Measurements from ENCODE around the gene COL5A1. TPM values are rescaled to one million over a fixed set of nuclear protein-coding genes. Genes with fewer than 3 reads are reported as not detected.

COL5A1 gene
- total RNA-seq, 2 experiments from 2014 or later: 0.05 to 0.08 TPM

DNA sequence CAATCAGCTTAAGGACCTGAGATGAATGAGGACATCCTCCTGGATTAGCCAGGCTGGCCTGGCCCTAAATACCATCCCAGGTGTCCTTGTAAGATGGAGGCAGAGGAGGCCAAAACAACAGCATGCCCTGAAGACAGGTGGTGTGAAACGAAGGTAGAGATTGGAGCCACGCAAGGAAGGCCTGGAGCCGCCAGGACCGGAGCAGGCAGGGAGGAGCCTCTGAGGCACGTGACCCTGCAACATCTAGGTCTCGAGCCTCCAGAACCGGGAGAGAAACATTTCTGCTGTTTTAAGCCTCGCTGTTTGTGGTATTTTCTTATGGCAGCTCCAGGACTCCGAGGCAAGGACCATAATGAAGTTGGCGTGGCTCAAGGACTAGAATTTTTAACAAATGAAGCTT is 9.7 kb upstream of the COL5A1 start:
- ChIA-PET CTCF (no interaction called here), POLR2A (no interaction called here)
- H3K4me1 Mint-ChIP-seq (ENCODE audit: low read depth): no peaks in the 10 kb centered on the region
- H3K36me3 Mint-ChIP-seq (ENCODE audit: low read depth): no peaks in the 10 kb centered on the region
- no peak overlapping the region for H3K4me3 Mint-ChIP-seq
- no peaks in the 10 kb centered on the region for H3K27me3 Mint-ChIP-seq (ENCODE audit: low read depth)
- no peak overlapping the region for H3K27ac Mint-ChIP-seq
- H3K9me3 Mint-ChIP-seq (ENCODE audit: insufficient read depth): no peaks in the 10 kb centered on the region
- no peak for DNase-seq
- no peak for ATAC-seq

DNA sequence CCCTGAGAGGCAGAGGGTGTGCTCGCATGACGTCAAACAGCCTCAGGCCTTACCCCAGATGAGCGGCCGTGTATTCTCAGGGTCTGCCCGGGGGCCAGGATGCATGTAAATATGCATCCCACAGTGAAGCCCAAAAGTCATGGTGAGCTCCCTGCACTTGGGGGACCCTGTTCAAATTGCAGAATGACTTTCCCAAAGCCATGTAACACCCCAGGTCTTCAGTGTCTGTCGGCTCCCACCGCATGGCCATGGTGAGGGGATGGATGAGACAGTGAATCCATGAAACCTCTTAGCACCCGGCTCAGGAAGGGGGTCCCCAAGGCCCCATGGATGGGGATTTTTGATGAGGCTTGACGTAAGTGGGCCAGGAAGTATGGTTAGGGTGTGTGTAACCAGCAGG is 9.3 kb upstream of the COL5A1 start:
- no peak overlapping the region for H3K4me3 Mint-ChIP-seq
- ATAC-seq (no peak), DNase-seq (no peak)
- no peaks in the 10 kb centered on the region for H3K27me3 Mint-ChIP-seq (ENCODE audit: low read depth)
- no peaks in the 10 kb centered on the region for H3K4me1 Mint-ChIP-seq (ENCODE audit: low read depth)
- H3K27ac Mint-ChIP-seq: no peak overlapping the region
- CTCF ChIA-PET: no interaction called here
- POLR2A ChIA-PET: no interaction called here
- no peaks in the 10 kb centered on the region for H3K36me3 Mint-ChIP-seq (ENCODE audit: low read depth)
- H3K9me3 Mint-ChIP-seq (ENCODE audit: insufficient read depth): no peaks in the 10 kb centered on the region

DNA sequence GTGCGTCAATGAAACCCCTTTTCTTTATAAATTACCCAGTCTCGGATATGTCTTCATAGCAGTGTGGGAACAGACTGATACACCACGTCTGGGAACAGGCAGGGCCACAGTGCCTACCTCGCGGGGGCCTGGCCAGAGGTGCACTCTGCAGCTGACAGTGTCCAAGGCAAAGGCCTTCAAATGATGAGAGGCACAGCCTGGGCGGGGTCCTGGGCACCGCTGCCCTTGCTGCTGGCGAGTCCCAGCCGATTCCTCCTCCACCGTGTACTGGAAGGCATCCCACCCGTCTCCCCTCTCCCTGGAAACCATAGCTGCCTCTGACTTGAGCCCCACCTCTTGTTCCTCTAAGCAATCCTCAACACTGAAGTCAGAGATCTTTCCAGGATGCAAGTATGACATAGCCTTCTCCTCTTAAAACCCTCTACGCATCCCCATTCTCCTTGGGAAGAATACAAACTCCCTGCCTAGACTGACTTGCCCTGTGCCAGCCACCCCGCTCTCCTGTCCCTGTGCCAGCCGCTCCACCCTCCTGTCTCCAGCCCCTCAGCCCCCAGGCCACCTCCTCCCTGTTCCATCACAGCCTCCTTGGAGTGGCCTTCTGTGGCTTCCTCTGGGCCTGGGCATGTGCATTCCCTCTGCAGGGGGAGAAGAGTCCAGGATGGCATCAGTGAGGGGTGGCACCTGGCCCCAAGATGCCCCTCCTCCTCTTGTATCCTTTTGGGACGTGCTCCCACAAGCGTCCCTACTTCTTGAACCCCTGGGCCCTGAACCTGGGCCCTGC is 8.1 kb upstream of the COL5A1 start:
- DNase-seq: no peak
- ChIA-PET CTCF (no interaction called here), POLR2A (no interaction called here)
- no peaks in the 10 kb centered on the region for H3K27me3 Mint-ChIP-seq (ENCODE audit: low read depth)
- no peaks in the 10 kb centered on the region for H3K36me3 Mint-ChIP-seq (ENCODE audit: low read depth)
- no peaks in the 10 kb centered on the region for H3K9me3 Mint-ChIP-seq (ENCODE audit: insufficient read depth)
- ATAC-seq: no peak
- no peak overlapping the region for H3K27ac Mint-ChIP-seq
- no peak overlapping the region for H3K4me3 Mint-ChIP-seq
- no peaks in the 10 kb centered on the region for H3K4me1 Mint-ChIP-seq (ENCODE audit: low read depth)

DNA sequence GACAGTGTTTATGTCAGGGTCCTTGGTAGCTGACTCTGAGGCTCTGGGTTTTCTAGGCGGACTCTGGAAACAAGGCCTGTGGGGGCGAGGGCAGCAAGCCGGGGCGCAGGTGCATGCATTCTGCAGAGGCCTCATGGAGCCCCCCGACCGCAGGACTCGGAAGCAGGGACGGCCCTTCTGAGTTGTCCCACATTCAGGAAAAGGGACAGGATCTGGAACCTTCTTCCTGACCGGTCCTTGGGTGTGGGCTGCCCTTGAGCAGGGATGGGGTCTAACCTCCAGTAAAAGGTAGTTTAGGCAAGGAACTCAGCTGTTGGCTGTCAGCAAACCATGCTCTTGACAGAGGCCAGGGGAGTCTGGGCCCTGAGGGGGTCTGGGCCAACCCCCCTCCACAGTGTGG is 7.4 kb upstream of the COL5A1 start:
- CTCF ChIA-PET: no interaction called here
- DNase-seq: no peak
- Mint-ChIP-seq H3K4me1 (ENCODE audit: low read depth) (no peaks in the 10 kb centered on the region), H3K9me3 (ENCODE audit: insufficient read depth) (no peaks in the 10 kb centered on the region), H3K4me3 (no peak overlapping the region), H3K27me3 (ENCODE audit: low read depth) (no peaks in the 10 kb centered on the region), H3K36me3 (ENCODE audit: low read depth) (no peaks in the 10 kb centered on the region), H3K27ac (no peak overlapping the region)
- no peak for ATAC-seq
- POLR2A ChIA-PET: no interaction called here

DNA sequence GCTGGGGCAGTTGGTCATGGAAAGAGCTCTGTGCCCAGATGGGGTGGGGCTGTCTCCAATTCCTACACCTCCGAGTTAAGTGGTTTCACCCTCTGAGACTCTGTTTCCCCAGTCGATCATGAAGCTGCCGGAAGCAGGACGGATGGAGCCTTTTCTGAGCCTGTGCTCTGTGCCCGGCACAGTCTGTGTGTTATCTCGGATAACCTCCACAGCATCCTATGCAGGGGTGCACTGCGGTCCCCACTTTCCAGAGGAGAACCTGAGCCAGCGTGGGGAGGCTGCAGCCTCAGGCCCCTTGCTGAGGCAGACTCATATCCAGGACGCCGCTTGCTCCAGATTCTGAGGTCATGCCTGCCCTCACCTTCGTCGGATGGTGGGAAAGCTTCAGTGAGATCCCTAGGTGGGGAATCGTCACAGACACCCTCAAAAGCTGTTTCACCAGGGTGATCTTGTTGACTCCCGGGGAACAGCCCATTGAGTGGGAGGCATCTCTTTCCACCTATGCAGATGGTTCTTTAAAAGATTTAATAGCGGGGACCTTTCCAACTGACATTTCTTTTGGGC is 6.9 kb upstream of the COL5A1 start:
- H3K4me3 Mint-ChIP-seq: no peak overlapping the region
- no peaks in the 10 kb centered on the region for H3K9me3 Mint-ChIP-seq (ENCODE audit: insufficient read depth)
- H3K27me3 Mint-ChIP-seq (ENCODE audit: low read depth): no peaks in the 10 kb centered on the region
- POLR2A ChIA-PET: no interaction called here
- H3K4me1 Mint-ChIP-seq (ENCODE audit: low read depth): no peaks in the 10 kb centered on the region
- CTCF ChIA-PET: no interaction called here
- DNase-seq (no peak), ATAC-seq (no peak)
- H3K36me3 Mint-ChIP-seq (ENCODE audit: low read depth): no peaks in the 10 kb centered on the region
- H3K27ac Mint-ChIP-seq: no peak overlapping the region

DNA sequence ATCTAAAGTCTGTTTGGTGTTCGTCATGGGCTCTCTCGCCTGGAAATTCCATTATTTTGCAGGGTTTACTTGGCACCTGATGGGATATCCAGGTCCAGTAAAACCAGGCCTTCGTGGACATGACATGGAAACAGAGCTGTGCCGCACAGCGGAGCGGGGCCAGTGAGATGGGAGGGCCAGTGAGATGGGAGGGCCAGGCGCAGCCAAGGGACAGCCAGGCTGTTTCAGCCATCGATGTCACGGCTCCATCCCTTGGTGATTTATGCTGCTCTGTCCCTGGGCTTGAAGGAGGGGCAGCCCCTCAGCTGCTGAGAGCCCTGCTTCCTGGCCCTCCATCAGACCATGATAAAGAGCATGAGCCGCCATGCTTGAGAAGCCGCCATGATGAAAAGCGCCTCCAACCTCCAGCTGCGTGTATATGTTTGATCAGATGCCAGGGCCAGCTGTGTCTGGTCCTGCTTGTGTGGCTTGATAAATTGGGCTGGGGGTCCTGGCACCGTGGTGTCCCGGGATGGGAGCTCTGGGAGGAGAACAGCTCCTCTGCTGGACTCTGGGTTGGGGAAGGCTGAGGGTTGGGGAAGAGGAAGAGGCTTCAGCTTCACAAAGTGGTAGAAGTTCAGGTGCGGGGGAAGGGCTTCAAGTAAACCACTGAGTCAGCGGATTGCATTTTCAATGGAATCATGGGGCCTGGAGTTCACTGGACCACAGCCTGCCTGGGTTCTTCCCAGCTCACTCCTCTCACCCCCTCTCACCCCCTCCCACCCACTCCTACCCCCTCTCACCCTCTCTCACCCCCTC is 6.1 kb upstream of the COL5A1 start:
- ATAC-seq (no peak), DNase-seq (no peak)
- no peaks in the 10 kb centered on the region for H3K4me1 Mint-ChIP-seq (ENCODE audit: low read depth)
- H3K27me3 Mint-ChIP-seq (ENCODE audit: low read depth): peaks cover 7% of the 10 kb centered on the region
- ChIA-PET POLR2A (no interaction called here), CTCF (no interaction called here)
- H3K9me3 Mint-ChIP-seq (ENCODE audit: insufficient read depth): no peaks in the 10 kb centered on the region
- H3K27ac Mint-ChIP-seq: no peak overlapping the region
- no peak overlapping the region for H3K4me3 Mint-ChIP-seq
- H3K36me3 Mint-ChIP-seq (ENCODE audit: low read depth): no peaks in the 10 kb centered on the region

DNA sequence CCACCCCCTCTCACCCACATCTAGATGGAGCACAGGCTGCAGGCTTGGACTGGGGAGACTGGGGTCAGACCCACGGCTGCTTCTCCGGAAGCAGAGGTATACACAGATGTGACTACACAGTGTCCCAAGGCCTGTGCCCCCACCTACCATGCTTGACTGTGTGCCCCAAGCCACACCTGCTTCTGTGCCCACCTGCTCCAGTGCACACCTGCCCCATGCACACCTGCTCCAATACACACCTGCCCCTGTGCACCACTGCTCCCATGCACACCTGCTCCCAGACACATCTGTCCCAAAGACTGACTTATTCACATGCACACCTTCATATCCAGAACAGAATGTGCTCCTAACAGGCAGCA is 5.5 kb upstream of the COL5A1 start:
- ChIA-PET CTCF (no interaction called here), POLR2A (no interaction called here)
- DNase-seq: no peak
- Mint-ChIP-seq H3K4me3 (no peak overlapping the region), H3K27me3 (ENCODE audit: low read depth) (peaks cover 7% of the 10 kb centered on the region), H3K4me1 (ENCODE audit: low read depth) (no peaks in the 10 kb centered on the region), H3K27ac (no peak overlapping the region), H3K9me3 (ENCODE audit: insufficient read depth) (no peaks in the 10 kb centered on the region), H3K36me3 (ENCODE audit: low read depth) (no peaks in the 10 kb centered on the region)
- ATAC-seq: no peak

DNA sequence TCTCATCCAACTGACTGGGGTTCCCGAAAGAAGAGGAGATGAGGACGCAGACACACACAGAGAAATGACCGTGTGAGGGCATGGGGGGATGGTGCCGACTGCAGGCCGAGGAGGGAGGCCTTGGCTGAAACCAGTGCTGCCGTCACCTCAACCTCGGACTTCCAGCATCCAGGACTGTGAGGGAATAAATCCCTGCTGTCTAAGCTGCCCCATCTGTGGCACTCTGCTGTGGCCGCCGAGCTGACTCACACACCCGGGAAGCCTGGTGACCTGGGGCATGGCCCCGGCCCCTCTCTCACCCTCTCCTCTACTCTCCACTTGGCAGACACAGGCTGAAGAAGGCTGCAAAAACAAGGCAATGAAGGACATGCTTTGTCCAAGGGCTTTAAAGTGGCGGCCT is 4.4 kb upstream of the COL5A1 start:
- H3K9me3 Mint-ChIP-seq (ENCODE audit: insufficient read depth): no peaks in the 10 kb centered on the region
- CTCF ChIA-PET: no interaction called here
- no peaks in the 10 kb centered on the region for H3K4me1 Mint-ChIP-seq (ENCODE audit: low read depth)
- POLR2A ChIA-PET: no interaction called here
- ATAC-seq (no peak), DNase-seq (no peak)
- H3K4me3 Mint-ChIP-seq: no peak overlapping the region
- no peaks in the 10 kb centered on the region for H3K36me3 Mint-ChIP-seq (ENCODE audit: low read depth)
- no peak overlapping the region for H3K27ac Mint-ChIP-seq
- peaks cover 7% of the 10 kb centered on the region for H3K27me3 Mint-ChIP-seq (ENCODE audit: low read depth)

DNA sequence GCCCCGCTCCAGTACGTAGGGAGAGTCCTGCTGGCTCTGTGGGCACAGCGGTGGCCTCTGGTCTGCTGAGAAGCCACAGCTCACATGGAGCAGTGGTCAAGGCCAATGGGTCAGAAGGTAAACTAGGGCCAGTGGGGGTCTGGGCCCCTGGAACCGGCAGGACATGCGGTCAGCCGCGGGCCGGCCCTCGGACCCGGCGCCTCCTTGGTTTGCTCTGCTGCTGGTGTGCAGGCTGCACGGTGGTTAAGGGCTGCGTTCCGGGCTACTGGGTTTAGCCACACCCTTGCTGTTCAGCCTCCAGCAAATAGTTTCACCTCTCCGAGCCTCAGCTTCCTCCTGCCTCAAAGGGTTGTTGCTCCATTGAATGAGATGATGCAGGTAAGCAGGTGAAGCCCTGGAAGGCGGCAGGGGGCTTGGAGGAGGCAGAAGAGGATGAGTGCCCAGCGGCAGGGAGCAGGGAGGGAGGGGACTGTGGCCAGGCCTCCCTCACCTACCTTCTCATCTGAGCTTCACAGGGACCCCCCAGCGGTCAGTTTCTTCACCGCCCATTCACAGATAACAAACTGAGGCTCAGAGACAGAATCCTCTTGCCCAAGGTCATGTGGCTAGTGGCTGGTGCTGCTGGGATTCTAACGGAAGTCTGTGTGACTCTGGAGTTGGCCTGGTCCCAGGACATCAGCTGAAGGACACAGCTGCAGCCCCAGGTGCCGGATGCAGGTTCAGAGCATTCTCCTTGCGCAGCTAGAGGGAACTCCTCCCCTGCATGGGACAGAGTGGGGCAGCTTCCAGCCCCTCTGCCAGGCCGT is 3.7 kb upstream of the COL5A1 start:
- H3K4me3 Mint-ChIP-seq: no peak overlapping the region
- H3K4me1 Mint-ChIP-seq (ENCODE audit: low read depth): no peaks in the 10 kb centered on the region
- H3K27me3 Mint-ChIP-seq (ENCODE audit: low read depth): peaks cover 12% of the 10 kb centered on the region

DNA sequence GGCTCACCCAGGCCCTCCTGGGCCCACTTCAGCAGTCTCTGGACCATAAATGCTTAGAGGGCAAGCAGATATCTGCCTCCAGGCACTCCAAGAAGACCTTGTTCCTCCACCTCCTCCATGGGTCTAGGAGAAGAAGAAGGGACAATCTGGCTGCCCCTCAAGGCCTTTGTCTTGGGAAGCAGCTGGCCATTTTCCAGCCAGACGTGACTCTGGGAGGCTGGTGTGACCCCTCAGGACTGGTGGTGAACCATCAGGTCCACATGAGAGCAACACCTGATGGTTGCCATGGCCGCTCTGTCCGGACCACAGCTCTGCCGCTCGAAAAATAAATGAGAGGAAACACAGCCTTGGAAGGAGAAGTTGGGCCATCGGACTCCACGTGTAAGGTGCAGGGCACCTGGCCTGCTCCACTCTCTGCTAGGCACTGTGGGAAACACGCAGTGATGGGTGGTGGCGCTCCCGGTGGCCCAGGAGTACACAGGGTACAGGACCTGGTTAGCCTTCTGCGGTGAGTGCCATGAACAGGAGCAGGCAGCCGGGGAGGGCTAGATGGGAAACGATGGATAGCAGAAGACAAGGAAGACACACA is 3.0 kb upstream of the COL5A1 start:
- no peaks in the 10 kb centered on the region for H3K4me1 Mint-ChIP-seq (ENCODE audit: low read depth)

More for the DNA sequence above, 3.7 kb upstream of the COL5A1 start:
- ChIA-PET POLR2A (no interaction called here), CTCF (no interaction called here)
- DNase-seq (no peak), ATAC-seq (no peak)
- H3K27ac Mint-ChIP-seq: no peak overlapping the region
- H3K36me3 Mint-ChIP-seq (ENCODE audit: low read depth): no peaks in the 10 kb centered on the region
- H3K9me3 Mint-ChIP-seq (ENCODE audit: insufficient read depth): no peaks in the 10 kb centered on the region

DNA sequence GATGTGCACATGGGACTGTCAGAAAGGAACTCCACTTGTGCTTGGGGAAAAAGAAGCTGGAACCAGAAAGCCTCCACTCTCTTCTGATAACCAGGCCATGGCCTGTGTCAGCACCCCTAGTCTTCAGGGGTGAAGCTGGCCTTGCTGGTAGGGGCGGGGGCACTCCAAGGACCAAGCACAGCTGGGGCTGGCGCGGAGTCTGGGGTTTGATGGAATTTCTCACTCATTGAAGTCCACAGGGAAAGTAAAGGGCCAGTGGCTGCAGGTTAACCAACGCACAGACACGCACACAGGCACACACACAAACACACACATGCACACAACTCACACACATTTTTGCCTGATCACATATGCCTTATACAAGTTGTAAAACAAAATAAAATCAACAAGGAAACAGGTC is 1.6 kb upstream of the COL5A1 start:
- CTCF ChIA-PET: interaction anchor here (2.2 kb wide), 1 partner anchor 191 kb away, joined by 6 read pairs; no protein-coding TSS in a partner anchor
- no peaks in the 10 kb centered on the region for H3K36me3 Mint-ChIP-seq (ENCODE audit: low read depth)
- no peaks in the 10 kb centered on the region for H3K4me1 Mint-ChIP-seq (ENCODE audit: low read depth)
- POLR2A ChIA-PET: no interaction called here
- H3K4me3 Mint-ChIP-seq: no peak overlapping the region
- H3K27ac Mint-ChIP-seq: no peak overlapping the region
- no peaks in the 10 kb centered on the region for H3K9me3 Mint-ChIP-seq (ENCODE audit: insufficient read depth)
- H3K27me3 Mint-ChIP-seq (ENCODE audit: low read depth): peaks cover 16% of the 10 kb centered on the region
- ATAC-seq (no peak), DNase-seq (no peak)

More for the DNA sequence above, 3.0 kb upstream of the COL5A1 start:
- no peaks in the 10 kb centered on the region for H3K9me3 Mint-ChIP-seq (ENCODE audit: insufficient read depth)
- H3K4me3 Mint-ChIP-seq: no peak overlapping the region
- no peaks in the 10 kb centered on the region for H3K36me3 Mint-ChIP-seq (ENCODE audit: low read depth)
- ATAC-seq: no peak
- no peak overlapping the region for H3K27ac Mint-ChIP-seq
- ChIA-PET POLR2A (no interaction called here), CTCF (no interaction called here)
- DNase-seq: no peak
- peaks cover 16% of the 10 kb centered on the region for H3K27me3 Mint-ChIP-seq (ENCODE audit: low read depth)
